Posterior cingulate gyrus (tissue), 11 donors: ENCODE measurements around the gene LEMD2.
A peak's percentile ranks its signal among the peaks of the same experiment; 100 is the strongest.

ENCODE experiments used
- DNase-seq, 10 donors: peaks; one replicate each; pipeline versions ENCODE4 v3.0.0 to v3.0.0-alpha.2; 2020 to 2021; ENCODE audit warnings: mixed read lengths in 3 of 10
- intact Hi-C: fragments of 100-400 bp; cut with DNase I; formaldehyde crosslinking; loops from one replicate; pipeline ENCODE4 v1.15.1; 2023

Gene LEMD2

GRCh38 chr6:33729059-33729458 is 59.9 kb downstream of the LEMD2 start:
- intact Hi-C loops, result no loop called here
- peak in 3 of 10 donors; percentile 31 to 64 (median 52) for DNase-seq

- intact Hi-C loops, result no loop called here
- DNase-seq, result peak in 3 of 10 donors; percentile 39 to 50 (median 50)
Measured at GRCh38 chr6:33728438-33728837, 60.5 kb downstream of the LEMD2 start.

GRCh38 chr6:33727932-33728331 is 61.0 kb downstream of the LEMD2 start:
- peak in 3 of 10 donors; percentile 61 to 80 (median 74) for DNase-seq

GRCh38 chr6:33727126-33727525 is 61.8 kb downstream of the LEMD2 start:
- DNase-seq, result peak in 3 of 10 donors; percentile 10 to 59 (median 59)
- intact Hi-C loops, result no loop called here

More at GRCh38 chr6:33727932-33728331, 61.0 kb downstream of the LEMD2 start:
- intact Hi-C loops, result no loop called here

GRCh38 chr6:33726696-33727095 is 62.2 kb downstream of the LEMD2 start:
- DNase-seq, result peak in 3 of 10 donors; percentile 43 to 76 (median 50)
- intact Hi-C loops, result no loop called here

- DNase-seq, result peak in 3 of 10 donors; percentile 7 to 72 (median 20)
- intact Hi-C loops, result no loop called here
Measured at GRCh38 chr6:33725891-33726673, 62.8 kb downstream of the LEMD2 start.

- intact Hi-C loops, result no loop called here
- DNase-seq, result peak in 3 of 10 donors; percentile 55 to 70 (median 59)
Measured at GRCh38 chr6:33725222-33725621, 63.7 kb downstream of the LEMD2 start.

- intact Hi-C loops, result no loop called here
Measured at GRCh38 chr6:33724102-33725023, 64.6 kb downstream of the LEMD2 start.

GRCh38 chr6:33723371-33724085 is 65.4 kb downstream of the LEMD2 start:
- peak in 3 of 10 donors; percentile 17 to 46 (median 36) for DNase-seq
- intact Hi-C loops, result no loop called here

More at GRCh38 chr6:33724102-33725023, 64.6 kb downstream of the LEMD2 start:
- peak in 3 of 10 donors; percentile 35 to 49 (median 47) for DNase-seq

GRCh38 chr6:33722103-33722623 is 66.8 kb downstream of the LEMD2 start:
- DNase-seq, result peak in 2 of 10 donors; percentile 1 to 36
- intact Hi-C loops, result no loop called here

- intact Hi-C loops, result no loop called here
Measured at GRCh38 chr6:33721508-33721907, 67.4 kb downstream of the LEMD2 start.

More at GRCh38 chr6:33721508-33721907, 67.4 kb downstream of the LEMD2 start:
- DNase-seq, result no peak
